Measurements from ENCODE around the gene PPFIA1. TPM values are rescaled to one million over a fixed set of nuclear protein-coding genes. Genes with fewer than 3 reads are reported as not detected.

The PPFIA1 gene
- total RNA-seq, 2 experiments from 2014 or later, result 34.3 to 42.0 TPM

- H3K27me3 ChIP-seq (ENCODE audit: control insufficient read depth in 1 of 2, insufficient read depth in 2 of 2, low read length in 2 of 2), result no peaks in the 10 kb centered on the region
- H3K27ac Mint-ChIP-seq, result no peak overlapping the region
- H3K9me3 ChIP-seq (ENCODE audit: control insufficient read depth in 1 of 2, insufficient read depth in 1 of 2, low read length in 2 of 2), result no peaks in the 10 kb centered on the region
- H3K36me3 Mint-ChIP-seq (ENCODE audit: low read depth), result no peaks in the 10 kb centered on the region
- no peaks in the 10 kb centered on the region for H3K4me1 ChIP-seq (ENCODE audit: insufficient read depth, low read length)
- no peak overlapping the region for H3K27ac ChIP-seq (ENCODE audit: low read depth in 1 of 2, low read length in 2 of 2)
- no peaks in the 10 kb centered on the region for H3K27me3 Mint-ChIP-seq
- no peaks in the 10 kb centered on the region for H3K36me3 ChIP-seq (ENCODE audit: insufficient read depth, low read length)
- no peaks in the 10 kb centered on the region for H3K4me1 Mint-ChIP-seq (ENCODE audit: low read depth)
- POLR2A ChIA-PET, result no interaction called here
- no peak overlapping the region for H3K4me3 ChIP-seq (ENCODE audit: low read length)
- H3K4me3 Mint-ChIP-seq, result no peak overlapping the region
- TF ChIP-seq CTCF (IDR thresholded peaks at IDR 0.05), result no peak
- no peak for ATAC-seq (ENCODE audit: poor library complexity)
- intact Hi-C loops (cut with DNase I, micrococcal nuclease), result no loop called here
- DNase-seq, result no peak
- no peaks in the 10 kb centered on the region for H3K9me3 Mint-ChIP-seq
- CTCF ChIA-PET, result no interaction called here
Measured at GRCh38 chr11:70409437-70409836, 138.9 kb downstream of the PPFIA1 start.

- no peaks in the 10 kb centered on the region for H3K27me3 ChIP-seq (ENCODE audit: control insufficient read depth in 1 of 2, insufficient read depth in 2 of 2, low read length in 2 of 2)
- H3K36me3 Mint-ChIP-seq (ENCODE audit: low read depth), result no peaks in the 10 kb centered on the region
- H3K4me1 Mint-ChIP-seq (ENCODE audit: low read depth), result no peaks in the 10 kb centered on the region
- DNase-seq (no peak), ATAC-seq (ENCODE audit: poor library complexity) (no peak)
- ChIA-PET POLR2A (no interaction called here), CTCF (no interaction called here)
- H3K9me3 Mint-ChIP-seq, result no peaks in the 10 kb centered on the region
- no peaks in the 10 kb centered on the region for H3K4me1 ChIP-seq (ENCODE audit: insufficient read depth, low read length)
- H3K27me3 Mint-ChIP-seq, result no peaks in the 10 kb centered on the region
- TF ChIP-seq CTCF (IDR thresholded peaks at IDR 0.05), result no peak
- no peak overlapping the region for H3K4me3 ChIP-seq (ENCODE audit: low read length)
- no peak overlapping the region for H3K4me3 Mint-ChIP-seq
- intact Hi-C loops (cut with DNase I, micrococcal nuclease), result no loop called here
- H3K27ac ChIP-seq (ENCODE audit: low read depth in 1 of 2, low read length in 2 of 2), result no peak overlapping the region
- H3K36me3 ChIP-seq (ENCODE audit: insufficient read depth, low read length), result no peaks in the 10 kb centered on the region
- no peak overlapping the region for H3K27ac Mint-ChIP-seq
- no peaks in the 10 kb centered on the region for H3K9me3 ChIP-seq (ENCODE audit: control insufficient read depth in 1 of 2, insufficient read depth in 1 of 2, low read length in 2 of 2)
Measured at GRCh38 chr11:70409871-70410270, 139.4 kb downstream of the PPFIA1 start.

- no peaks in the 10 kb centered on the region for H3K27me3 ChIP-seq (ENCODE audit: control insufficient read depth in 1 of 2, insufficient read depth in 2 of 2, low read length in 2 of 2)
- H3K36me3 ChIP-seq (ENCODE audit: insufficient read depth, low read length), result no peaks in the 10 kb centered on the region
- no peaks in the 10 kb centered on the region for H3K27me3 Mint-ChIP-seq
- no peak for TF ChIP-seq CTCF (IDR thresholded peaks at IDR 0.05)
- no peak overlapping the region for H3K4me3 ChIP-seq (ENCODE audit: low read length)
- no peak overlapping the region for H3K27ac ChIP-seq (ENCODE audit: low read depth in 1 of 2, low read length in 2 of 2)
- H3K9me3 ChIP-seq (ENCODE audit: control insufficient read depth in 1 of 2, insufficient read depth in 1 of 2, low read length in 2 of 2), result no peaks in the 10 kb centered on the region
- no peaks in the 10 kb centered on the region for H3K36me3 Mint-ChIP-seq (ENCODE audit: low read depth)
- ChIA-PET POLR2A (no interaction called here), CTCF (no interaction called here)
- intact Hi-C loops (cut with DNase I, micrococcal nuclease), result no loop called here
- ATAC-seq (ENCODE audit: poor library complexity) (no peak), DNase-seq (no peak)
- H3K4me1 Mint-ChIP-seq (ENCODE audit: low read depth), result no peaks in the 10 kb centered on the region
- no peaks in the 10 kb centered on the region for H3K4me1 ChIP-seq (ENCODE audit: insufficient read depth, low read length)
- H3K27ac Mint-ChIP-seq, result no peak overlapping the region
- H3K9me3 Mint-ChIP-seq, result no peaks in the 10 kb centered on the region
- no peak overlapping the region for H3K4me3 Mint-ChIP-seq
Measured at GRCh38 chr11:70410276-70411205, 140.1 kb downstream of the PPFIA1 start.
